ENCODE measurements around the gene CAMK1D.

The CAMK1D gene

DNA sequence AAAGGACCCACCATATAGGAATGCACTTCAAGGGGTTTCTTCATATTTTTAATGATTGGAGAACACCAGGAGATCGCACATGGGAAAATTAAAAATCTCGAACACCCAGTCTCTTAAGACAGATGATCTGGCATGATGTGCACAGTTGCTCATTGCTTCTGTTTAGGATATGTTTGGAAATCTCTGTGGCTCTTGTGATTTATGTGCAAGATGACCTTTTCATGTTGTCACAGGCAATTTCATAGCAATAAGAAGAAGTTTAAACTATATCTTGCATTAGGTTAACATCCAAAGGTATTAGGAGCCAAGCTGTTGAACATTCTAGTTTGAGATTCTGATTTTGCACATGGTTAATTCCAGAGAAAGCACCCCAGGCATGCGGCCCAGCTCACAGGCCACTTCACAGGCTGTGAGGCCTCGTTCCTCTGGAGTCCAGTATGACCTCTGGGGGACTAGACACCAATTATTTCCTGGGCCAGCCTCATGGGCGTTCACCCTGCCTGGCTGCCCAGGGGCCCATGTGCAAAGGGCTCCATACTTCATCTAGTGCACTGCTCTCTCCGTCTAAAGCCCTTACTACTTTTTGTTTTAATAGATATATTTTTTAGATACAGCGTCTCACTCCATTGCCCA, 28.4 kb downstream of the CAMK1D start:
- Histone ChIP-seq H3K4me3 (IDR thresholded peaks at IDR 0.05; ENCODE audit: insufficient read depth, low read depth, low read length) (no peak overlapping the region), H4K20me1 (ENCODE audit: insufficient read depth) (no peaks in the 10 kb centered on the region), H3K36me3 (ENCODE audit: insufficient read depth) (no peaks in the 10 kb centered on the region), H3K27me3 (ENCODE audit: insufficient read depth, low read depth) (no peaks in the 10 kb centered on the region), H3K4me2 (no peak overlapping the region), H3K27ac (no peak overlapping the region), H2AFZ (ENCODE audit: low read depth) (no peak overlapping the region), H3K4me1 (ENCODE audit: low read depth, poor library complexity, severe bottlenecking) (no peaks in the 10 kb centered on the region), H3K9ac (no peak overlapping the region), H3K79me2 (ENCODE audit: insufficient read depth, low read depth) (peaks cover 41% of the 10 kb centered on the region)
- no peak for TF ChIP-seq CTCF (conservative IDR thresholded peaks at IDR 0.05; ENCODE audit: low read depth, low read length)

GRCh38 chr10:12380999-12381398, 31.7 kb downstream of the CAMK1D start:
- no peaks in the 10 kb centered on the region for H3K27me3 ChIP-seq (ENCODE audit: insufficient read depth, low read depth)
- peaks cover 37% of the 10 kb centered on the region for H3K79me2 ChIP-seq (ENCODE audit: insufficient read depth, low read depth)
- no peak overlapping the region for H3K27ac ChIP-seq
- no peaks in the 10 kb centered on the region for H3K4me1 ChIP-seq (ENCODE audit: low read depth, poor library complexity, severe bottlenecking)
- no peaks in the 10 kb centered on the region for H3K36me3 ChIP-seq (ENCODE audit: insufficient read depth)
- no peak overlapping the region for H3K4me2 ChIP-seq
- TF ChIP-seq CTCF (conservative IDR thresholded peaks at IDR 0.05; ENCODE audit: low read depth, low read length) = no peak
- no peak overlapping the region for H3K9ac ChIP-seq
- H3K4me3 ChIP-seq (IDR thresholded peaks at IDR 0.05; ENCODE audit: insufficient read depth, low read depth, low read length) = no peak overlapping the region
- H4K20me1 ChIP-seq (ENCODE audit: insufficient read depth) = no peaks in the 10 kb centered on the region
- H2AFZ ChIP-seq (ENCODE audit: low read depth) = no peak overlapping the region

- Histone ChIP-seq H3K79me2 (ENCODE audit: insufficient read depth, low read depth) (peaks cover 32% of the 10 kb centered on the region), H3K27me3 (ENCODE audit: insufficient read depth, low read depth) (no peaks in the 10 kb centered on the region), H3K4me1 (ENCODE audit: low read depth, poor library complexity, severe bottlenecking) (no peaks in the 10 kb centered on the region)
Measured at GRCh38 chr10:12381536-12382156, 32.3 kb downstream of the CAMK1D start.

DNA sequence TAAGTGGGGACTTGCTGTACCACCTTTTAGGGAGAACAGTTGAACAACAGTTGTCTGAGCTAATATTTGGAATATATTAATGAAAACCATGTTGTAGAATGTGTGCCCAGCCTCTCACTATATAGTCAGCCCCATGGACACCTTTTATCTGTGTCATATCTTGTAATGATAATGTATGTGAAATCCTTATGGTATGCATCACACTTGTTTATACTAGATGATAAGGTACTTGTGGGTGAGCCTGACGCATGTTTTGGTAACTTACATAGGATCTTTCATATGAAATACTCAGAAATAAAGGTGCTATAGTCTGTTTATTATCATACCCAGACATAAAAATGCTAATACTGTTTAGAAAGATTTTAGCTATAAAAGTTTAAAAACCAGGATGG, 32.8 kb downstream of the CAMK1D start:
- no peak overlapping the region for H3K27ac ChIP-seq
- H2AFZ ChIP-seq (ENCODE audit: low read depth) = no peak overlapping the region
- H4K20me1 ChIP-seq (ENCODE audit: insufficient read depth) = no peaks in the 10 kb centered on the region
- H3K9ac ChIP-seq = no peak overlapping the region
- H3K36me3 ChIP-seq (ENCODE audit: insufficient read depth) = no peaks in the 10 kb centered on the region
- no peaks in the 10 kb centered on the region for H3K4me1 ChIP-seq (ENCODE audit: low read depth, poor library complexity, severe bottlenecking)
- peaks cover 30% of the 10 kb centered on the region for H3K79me2 ChIP-seq (ENCODE audit: insufficient read depth, low read depth)
- H3K27me3 ChIP-seq (ENCODE audit: insufficient read depth, low read depth) = no peaks in the 10 kb centered on the region
- TF ChIP-seq CTCF (conservative IDR thresholded peaks at IDR 0.05; ENCODE audit: low read depth, low read length) = no peak
- no peak overlapping the region for H3K4me3 ChIP-seq (IDR thresholded peaks at IDR 0.05; ENCODE audit: insufficient read depth, low read depth, low read length)
- H3K4me2 ChIP-seq = no peak overlapping the region

More at GRCh38 chr10:12381536-12382156, 32.3 kb downstream of the CAMK1D start:
- no peaks in the 10 kb centered on the region for H3K36me3 ChIP-seq (ENCODE audit: insufficient read depth)
- H3K9ac ChIP-seq = no peak overlapping the region
- no peak overlapping the region for H3K4me2 ChIP-seq
- no peak overlapping the region for H3K4me3 ChIP-seq (IDR thresholded peaks at IDR 0.05; ENCODE audit: insufficient read depth, low read depth, low read length)
- H4K20me1 ChIP-seq (ENCODE audit: insufficient read depth) = no peaks in the 10 kb centered on the region
- TF ChIP-seq CTCF (conservative IDR thresholded peaks at IDR 0.05; ENCODE audit: low read depth, low read length) = no peak
- H2AFZ ChIP-seq (ENCODE audit: low read depth) = no peak overlapping the region
- no peak overlapping the region for H3K27ac ChIP-seq
